Glomerular visceral epithelial cell (primary cell): ENCODE measurements around the gene ITGA11.
"Not testable (repeated sequence)": the region's sequence is repeated elsewhere in the genome, so short reads cannot be mapped to it uniquely, and the experiment has no call there.

Experiments
- DNase-seq: peaks from one replicate; pipeline ENCODE4 v3.0.0-alpha.2; 2016; ENCODE audit errors: extremely low spot score

The ITGA11 gene

GRCh38 chr15:68423359-68424296 is 8.3 kb downstream of the ITGA11 start:
- no peak for DNase-seq

- not testable (repeated sequence) for DNase-seq
Observed at GRCh38 chr15:68422403-68423145, 9.4 kb downstream of the ITGA11 start.

GRCh38 chr15:68421798-68422402 is 10.1 kb downstream of the ITGA11 start:
- DNase-seq = peak; percentile 26

- no peak for DNase-seq
Observed at GRCh38 chr15:68421115-68421551, 10.8 kb downstream of the ITGA11 start.

GRCh38 chr15:68420186-68420684 is 11.7 kb downstream of the ITGA11 start:
- no peak for DNase-seq

GRCh38 chr15:68419301-68420175 is 12.4 kb downstream of the ITGA11 start:
- no peak for DNase-seq

- DNase-seq = no peak
Observed at GRCh38 chr15:68418611-68419161, 13.3 kb downstream of the ITGA11 start.

- DNase-seq = no peak
Observed at GRCh38 chr15:68417897-68418296, 14.1 kb downstream of the ITGA11 start.

GRCh38 chr15:68417051-68417450 is 14.9 kb downstream of the ITGA11 start:
- no peak for DNase-seq

- DNase-seq = no peak
Observed at GRCh38 chr15:68416158-68416535, 15.8 kb downstream of the ITGA11 start.

GRCh38 chr15:68415501-68416157 is 16.3 kb downstream of the ITGA11 start:
- no peak for DNase-seq

- no peak for DNase-seq
Observed at GRCh38 chr15:68415061-68415460, 16.9 kb downstream of the ITGA11 start.

- no peak for DNase-seq
Observed at GRCh38 chr15:68414591-68414990, 17.4 kb downstream of the ITGA11 start.

GRCh38 chr15:68414206-68414555 is 17.8 kb downstream of the ITGA11 start:
- DNase-seq = no peak

- DNase-seq = no peak
Observed at GRCh38 chr15:68413363-68414205, 18.4 kb downstream of the ITGA11 start.

- no peak for DNase-seq
Observed at GRCh38 chr15:68412218-68412617, 19.7 kb downstream of the ITGA11 start.

GRCh38 chr15:68411735-68412134 is 20.2 kb downstream of the ITGA11 start:
- DNase-seq = no peak

GRCh38 chr15:68411343-68411675 is 20.7 kb downstream of the ITGA11 start:
- DNase-seq = no peak

GRCh38 chr15:68410466-68411342 is 21.3 kb downstream of the ITGA11 start:
- no peak for DNase-seq
